Subcutaneous adipose tissue (tissue), 4 donors: Measurements from ENCODE around the gene KCNE1. TPM values are rescaled to one million over a fixed set of nuclear protein-coding genes. Genes with fewer than 3 reads are reported as not detected.

Source experiments
- total RNA-seq, 4 donors: library from RNA; depleted of rRNA; stranded (reverse); fragments of >200 nt; gene quantifications; one replicate each; pipeline ENCODE4 v1.1.0, GENCODE V29; 2016
- TF ChIP-seq, protein P1 (sequence below): fragments of 450-650 bp; IDR thresholded peaks from one replicate; pipeline ENCODE4 v1.5.1; 2016; ENCODE audit warnings: low read depth, mild to moderate bottlenecking, control low read depth, antibody characterized with exemption, moderate library complexity

Gene KCNE1
- total RNA-seq, 4 donors from 2014 or later = 5.7 to 28.9 (median 10.4) TPM

DNA sequence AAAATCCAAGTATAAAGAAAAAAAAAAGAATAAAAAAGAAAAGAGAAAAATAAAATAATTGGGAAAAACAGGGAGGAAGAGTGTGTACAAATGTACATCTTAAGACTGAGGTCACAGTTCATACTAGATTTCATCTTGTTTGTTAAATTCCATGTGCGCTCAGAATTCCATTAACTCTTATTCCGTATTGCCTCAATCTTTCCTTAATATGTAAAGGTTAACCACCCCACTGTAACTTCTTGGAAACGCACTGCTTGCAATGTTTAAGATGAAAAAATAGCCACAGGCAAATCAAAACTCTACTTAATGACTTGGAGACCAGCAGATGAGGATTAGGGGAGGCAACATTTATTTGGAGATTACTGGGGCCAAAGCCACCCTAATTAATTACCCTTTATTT is 23.9 kb upstream of the KCNE1 start:
- TF ChIP-seq, protein P1, sequence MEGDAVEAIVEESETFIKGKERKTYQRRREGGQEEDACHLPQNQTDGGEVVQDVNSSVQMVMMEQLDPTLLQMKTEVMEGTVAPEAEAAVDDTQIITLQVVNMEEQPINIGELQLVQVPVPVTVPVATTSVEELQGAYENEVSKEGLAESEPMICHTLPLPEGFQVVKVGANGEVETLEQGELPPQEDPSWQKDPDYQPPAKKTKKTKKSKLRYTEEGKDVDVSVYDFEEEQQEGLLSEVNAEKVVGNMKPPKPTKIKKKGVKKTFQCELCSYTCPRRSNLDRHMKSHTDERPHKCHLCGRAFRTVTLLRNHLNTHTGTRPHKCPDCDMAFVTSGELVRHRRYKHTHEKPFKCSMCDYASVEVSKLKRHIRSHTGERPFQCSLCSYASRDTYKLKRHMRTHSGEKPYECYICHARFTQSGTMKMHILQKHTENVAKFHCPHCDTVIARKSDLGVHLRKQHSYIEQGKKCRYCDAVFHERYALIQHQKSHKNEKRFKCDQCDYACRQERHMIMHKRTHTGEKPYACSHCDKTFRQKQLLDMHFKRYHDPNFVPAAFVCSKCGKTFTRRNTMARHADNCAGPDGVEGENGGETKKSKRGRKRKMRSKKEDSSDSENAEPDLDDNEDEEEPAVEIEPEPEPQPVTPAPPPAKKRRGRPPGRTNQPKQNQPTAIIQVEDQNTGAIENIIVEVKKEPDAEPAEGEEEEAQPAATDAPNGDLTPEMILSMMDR = no peak

DNA sequence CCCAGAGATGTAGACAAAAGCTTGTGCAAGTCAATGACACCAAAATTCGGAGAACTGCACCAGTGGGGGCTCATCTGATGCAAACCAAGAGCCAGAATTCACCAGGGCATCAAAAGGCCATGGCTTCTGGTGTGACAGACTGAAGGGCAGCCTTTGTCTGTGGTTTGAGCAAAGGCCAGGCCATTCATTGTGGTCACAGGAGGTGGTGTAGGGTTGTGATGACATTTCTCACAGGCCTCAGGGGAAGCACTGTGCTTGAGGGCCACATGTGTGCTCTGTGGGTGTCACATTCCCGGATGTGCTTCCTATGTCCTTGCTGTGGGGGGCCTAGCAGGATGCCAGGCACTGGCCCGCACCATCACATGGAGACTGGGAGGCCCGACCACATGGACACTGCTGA is 22.5 kb upstream of the KCNE1 start:
- TF ChIP-seq, protein P1 = no peak

DNA sequence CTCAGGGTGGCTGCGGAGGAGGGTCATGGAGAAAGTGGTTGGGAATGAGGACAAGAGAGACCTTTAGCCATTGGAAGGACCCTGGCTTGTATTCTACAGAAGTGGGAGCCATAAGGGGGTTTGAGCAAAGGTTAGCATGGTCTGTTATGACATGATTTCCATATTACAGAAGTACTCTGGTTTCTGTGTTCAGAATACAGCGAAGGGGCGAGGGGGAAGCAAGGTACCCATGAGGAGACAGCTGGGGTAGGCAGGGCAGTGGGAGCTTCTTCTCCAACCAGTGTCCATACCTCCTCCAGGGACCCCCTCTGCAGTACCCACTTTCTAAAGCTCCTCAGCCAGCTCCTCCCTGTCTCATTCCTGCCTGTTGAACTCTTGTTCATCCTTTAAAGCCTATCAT is 21.9 kb upstream of the KCNE1 start:
- TF ChIP-seq, protein P1 = no peak

DNA sequence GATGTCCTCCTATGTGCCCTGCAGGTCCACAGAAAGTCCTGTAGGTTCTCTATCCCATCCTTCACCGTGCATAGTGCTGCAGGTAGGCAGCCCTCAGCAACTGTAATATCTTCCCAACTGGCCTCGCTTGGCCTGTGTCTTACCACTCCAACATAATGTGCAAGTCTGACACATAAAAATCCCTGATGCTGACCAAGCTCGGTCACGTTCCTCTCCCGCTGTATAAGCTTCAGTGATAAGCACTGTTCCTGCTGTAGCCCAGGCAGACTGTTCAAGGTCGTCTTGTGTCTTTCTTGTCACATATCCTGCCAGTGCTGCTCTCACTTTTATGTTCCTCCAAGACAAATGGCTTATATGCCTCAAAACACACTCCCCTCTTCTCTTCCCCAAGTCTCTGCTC is 19.4 kb upstream of the KCNE1 start:
- TF ChIP-seq, protein P1 = no peak

DNA sequence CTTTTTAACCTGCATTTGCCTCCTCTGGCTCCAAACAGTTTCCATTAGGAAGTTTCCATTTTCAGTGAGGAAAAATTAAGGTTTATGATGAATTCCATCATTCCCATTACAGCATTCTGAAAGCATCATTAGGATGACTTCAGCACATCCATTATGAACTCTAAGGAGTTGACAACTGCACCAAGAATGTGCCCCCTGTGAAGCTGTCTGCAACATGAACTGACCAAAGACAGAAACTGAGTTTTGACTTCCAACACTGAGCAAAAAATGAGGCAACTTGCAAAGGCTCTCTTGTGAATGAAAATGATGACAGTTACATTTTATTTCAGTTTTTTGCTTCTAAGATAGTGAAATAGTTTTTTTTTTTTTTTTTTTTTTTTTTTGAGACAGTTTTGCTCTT is 18.3 kb upstream of the KCNE1 start:
- TF ChIP-seq, protein P1 = no peak

DNA sequence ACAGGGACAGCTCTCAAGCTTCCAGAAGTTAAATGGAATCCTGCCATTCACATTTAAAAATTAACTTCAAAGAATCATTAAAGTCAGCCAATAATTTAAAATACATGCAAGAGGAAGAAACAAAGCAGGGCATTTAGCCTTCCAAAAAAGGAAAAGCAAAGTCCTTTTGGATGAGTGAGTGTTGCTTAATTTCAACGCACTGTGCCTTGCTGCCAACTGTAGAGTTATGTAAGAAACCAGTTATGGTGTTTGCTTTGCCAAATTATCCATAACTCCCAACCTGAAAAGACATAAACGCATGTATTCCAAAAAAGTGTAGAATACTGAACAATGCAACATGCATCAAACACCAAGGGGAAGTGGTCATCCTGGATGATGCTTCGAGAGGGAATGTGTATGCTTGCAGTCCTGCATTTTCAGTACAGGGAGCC is 16.1 kb upstream of the KCNE1 start:
- TF ChIP-seq, protein P1 = no peak

DNA sequence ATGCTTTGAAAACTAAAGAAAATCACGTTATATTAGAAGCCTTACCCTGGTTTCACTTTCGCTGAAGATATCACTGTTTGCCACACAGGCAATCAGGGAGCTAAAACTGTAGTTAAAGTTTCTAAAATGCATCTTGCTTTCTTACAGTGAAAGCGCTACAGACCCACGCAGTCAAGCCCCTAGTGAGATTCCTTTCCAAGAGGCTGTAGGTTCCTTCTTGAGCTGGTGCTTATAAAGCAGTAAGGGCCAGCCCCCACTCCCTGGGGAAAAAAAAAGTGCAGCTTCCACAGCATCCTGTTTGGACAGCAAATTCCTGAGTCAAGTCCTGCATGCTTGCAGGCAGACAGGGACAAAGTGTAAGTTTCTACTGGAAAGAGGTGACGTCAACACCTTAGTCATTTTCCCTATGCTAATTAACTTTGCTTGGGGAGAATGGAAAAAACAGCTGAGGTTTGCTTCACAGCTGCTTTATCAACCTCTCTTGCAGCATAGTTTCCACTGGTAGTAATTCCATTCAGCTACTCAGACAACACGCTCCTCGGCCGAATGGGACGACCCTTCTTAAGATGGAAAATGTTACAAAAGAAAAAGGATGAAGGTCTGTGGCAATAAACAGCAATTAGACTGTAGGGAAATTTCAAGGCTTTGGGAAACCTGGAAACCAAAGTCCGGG is 14.7 kb upstream of the KCNE1 start:
- TF ChIP-seq, protein P1 = no peak
